HT1080 (cell line): ENCODE measurements around the gene CIAO2A. TPM values are rescaled to one million over a fixed set of nuclear protein-coding genes. Genes with fewer than 3 reads are reported as not detected.

Experiments
- DNase-seq: peaks from one replicate; pipeline ENCODE4 v3.0.0-alpha.2; 2015; ENCODE audit warnings: low read depth
- small RNA-seq: library from RNA; depleted of rRNA; stranded (forward); fragments of <200 nt; gene quantifications from one replicate; pipeline ENCODE3, GENCODE V24; 2014
- total RNA-seq: library from RNA; depleted of rRNA; stranded (reverse); fragments of >200 nt; shearing (Covaris generic); gene quantifications from 2 replicates; pipeline ENCODE4 v1.2.3, GENCODE V29; 2014; rRNA removed

CIAO2A gene
- total RNA-seq, 1 experiment from 2014 or later, result 157 TPM

DNA sequence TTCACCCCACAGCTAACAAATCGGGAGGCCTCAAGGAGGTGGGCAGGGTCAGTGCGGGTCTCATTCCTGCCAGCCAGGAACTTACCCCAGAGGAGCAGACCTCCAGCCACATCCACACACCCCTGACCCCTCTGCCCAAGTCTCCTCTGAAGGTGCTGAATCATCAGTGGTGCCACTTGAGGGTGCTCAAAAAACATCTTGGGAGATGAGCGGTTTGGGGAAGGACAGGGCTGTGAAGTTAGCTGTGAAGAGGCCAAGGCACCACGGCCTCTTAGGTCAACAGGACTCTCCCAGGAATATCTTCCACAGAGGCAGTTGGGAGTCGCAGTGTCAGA is 48.6 kb downstream of the CIAO2A start:
- no peak for DNase-seq

DNA sequence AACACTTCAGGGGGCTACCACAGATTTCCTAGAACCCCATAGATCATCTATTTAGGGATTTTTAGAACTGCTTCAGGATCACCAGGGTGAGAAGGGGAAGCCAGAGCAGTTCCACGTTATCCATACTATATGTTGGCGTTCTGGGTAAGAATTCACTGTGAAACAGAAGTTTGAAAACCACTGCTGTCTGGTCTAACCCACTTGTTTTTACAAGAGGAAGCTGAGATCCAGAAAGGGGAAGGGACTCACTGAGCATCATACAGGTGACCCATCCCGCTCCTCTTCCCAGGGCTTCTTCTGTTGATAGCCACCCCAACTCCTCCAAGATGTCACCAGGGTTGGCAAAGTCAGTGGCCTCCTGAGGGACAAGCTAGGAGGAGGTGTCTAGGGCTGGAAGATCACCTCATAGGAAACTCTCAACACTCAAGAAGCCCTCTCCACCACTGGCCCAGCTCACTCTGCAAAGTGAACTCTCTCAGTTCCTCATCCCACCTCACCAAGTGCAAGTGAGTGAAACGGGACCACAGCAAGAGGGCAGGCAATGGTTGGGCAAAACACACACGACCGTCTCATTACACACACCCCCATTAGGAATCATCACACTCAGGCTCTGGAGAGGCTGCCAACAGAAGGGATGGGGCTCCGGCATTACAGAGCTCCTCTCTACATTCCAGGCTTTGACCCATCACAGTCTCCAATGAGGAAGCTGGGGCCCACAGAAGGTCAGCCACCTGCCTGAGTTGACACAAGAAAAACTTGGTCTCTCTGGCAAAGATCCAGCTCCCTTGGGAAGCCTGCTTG is 49.1 kb downstream of the CIAO2A start:
- no peak for DNase-seq

DNA sequence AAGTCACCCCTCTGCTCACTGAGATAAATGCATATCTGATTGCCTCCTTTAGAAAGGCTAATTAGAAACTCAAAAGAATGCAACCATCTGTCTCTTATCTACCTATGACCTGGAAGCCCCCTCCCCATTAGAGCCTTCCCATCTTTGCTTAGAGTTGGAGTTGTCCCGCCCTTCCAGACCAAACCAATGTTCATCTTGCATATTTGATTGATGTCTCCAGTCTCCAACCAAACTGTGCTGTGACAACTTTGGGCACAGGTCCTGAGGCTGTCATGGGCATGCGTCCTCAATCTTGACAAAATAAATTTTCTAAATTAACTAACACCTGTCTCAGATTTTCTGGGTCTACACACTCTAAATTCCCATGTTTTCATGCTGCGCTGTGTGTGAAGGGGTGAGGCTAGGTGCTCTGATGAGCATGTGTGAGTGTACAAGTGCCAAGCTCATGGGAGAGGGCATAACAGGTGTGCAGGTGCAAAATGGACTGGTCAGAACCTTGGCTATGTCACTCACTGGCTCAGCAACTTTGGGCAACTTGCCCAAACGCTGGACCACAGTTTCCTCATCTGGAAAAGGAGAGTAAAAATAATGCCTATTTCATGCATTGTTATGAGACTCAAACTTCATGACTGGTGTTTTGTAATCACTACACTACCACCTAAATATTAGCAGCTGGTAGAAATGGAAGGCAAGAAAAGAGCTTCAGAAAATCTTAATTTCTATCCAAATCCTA is 54.6 kb downstream of the CIAO2A start:
- no peak for DNase-seq

DNA sequence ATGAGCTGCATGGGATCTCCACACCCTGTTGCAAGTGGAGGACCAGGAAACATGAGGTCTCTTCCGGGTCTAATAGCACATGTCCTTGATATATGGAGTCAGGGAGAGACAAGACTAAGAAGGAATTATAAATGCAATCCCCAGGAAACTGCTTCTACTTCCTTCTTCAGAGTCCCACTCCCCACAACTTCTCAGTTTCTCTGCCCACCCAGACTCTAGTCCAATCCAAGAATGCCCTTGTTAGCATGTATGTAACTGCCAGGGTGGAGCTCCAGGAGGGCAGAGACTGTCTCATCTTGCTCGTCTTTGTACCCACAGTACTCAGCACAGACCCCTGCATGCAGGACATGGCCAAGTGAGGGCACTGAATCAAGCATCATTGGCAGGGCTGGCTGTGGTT is 55.7 kb downstream of the CIAO2A start:
- no peak for DNase-seq

DNA sequence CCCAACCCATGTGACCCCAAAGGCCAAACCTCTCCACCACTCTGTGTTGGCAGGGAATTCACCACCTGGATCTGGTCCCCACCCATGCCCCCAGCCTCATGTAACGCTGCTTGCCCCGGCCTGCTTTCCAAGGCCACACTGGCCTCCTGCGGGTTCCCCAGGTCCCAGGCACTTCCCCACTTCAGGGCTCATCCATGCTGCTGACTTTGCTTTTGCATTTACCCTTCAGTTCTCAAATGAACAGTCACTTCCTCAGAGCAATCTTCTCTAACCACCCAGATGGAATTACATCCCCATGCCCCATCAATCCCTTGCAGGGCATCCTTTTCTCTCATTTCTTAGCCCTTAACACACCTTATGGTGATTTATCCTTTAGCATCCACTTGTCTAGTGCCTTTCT is 56.5 kb downstream of the CIAO2A start:
- DNase-seq, result no peak

DNA sequence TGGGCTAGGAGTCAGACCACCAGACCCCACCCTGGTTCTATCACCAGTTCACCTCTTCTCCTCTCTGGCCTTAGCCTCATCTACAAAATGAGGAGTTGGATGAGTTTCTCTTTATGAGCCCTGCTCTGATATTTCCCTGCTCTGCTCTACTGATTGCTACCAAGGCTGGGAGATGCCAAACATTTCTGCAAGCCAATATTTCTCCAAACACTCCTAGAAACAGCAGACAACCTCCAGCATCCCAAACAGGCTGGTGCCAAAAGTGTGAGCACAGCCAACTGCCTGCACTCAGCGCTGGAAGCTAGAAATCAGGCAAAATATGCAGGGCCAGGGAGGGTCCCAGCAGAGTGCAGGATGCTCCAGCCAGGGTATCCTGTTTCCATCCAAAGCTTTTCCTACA is 58.1 kb downstream of the CIAO2A start:
- no peak for DNase-seq

GRCh38 chr15:64034519-64034918 is 59.1 kb downstream of the CIAO2A start:
- no peak for DNase-seq

DNA sequence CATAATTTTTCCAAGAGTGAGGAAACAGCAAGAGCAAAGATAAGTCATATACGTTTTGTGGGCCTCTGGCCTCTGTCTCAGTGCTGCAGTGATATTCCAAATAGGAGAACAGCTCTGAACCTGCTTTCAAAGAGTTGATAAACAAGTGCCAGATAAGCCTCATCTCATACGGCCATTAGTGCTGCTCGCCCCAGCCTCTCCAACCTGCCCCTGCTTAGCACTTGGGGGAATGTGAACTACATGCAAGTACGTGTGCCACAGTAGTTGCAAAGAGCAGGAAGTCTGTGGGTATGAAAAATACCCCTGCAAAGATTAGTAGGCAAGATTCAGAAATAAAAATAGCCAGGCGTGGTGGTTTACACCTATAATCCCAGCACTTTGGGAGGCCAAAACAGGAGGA is 61.3 kb downstream of the CIAO2A start:
- no peak for DNase-seq

DNA sequence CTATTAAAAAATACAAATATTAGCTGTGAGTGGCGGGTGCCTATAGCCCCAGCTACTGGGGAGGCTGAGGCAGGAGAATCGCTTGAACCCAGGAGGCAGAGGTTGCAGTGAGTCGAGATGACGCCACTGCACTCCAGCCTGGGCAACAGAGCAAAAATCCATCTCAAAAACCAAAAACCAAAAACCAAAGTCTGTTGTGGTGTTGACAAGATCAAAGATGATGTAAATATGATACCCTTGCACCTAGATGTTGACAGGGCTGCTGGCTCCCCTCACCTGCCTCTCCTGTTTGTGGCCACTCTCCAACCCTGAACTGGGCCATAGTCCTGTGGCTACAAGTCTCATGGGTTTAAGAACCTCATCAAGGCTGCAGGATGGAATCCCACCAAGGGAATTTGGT is 63.5 kb downstream of the CIAO2A start:
- no peak for DNase-seq

DNA sequence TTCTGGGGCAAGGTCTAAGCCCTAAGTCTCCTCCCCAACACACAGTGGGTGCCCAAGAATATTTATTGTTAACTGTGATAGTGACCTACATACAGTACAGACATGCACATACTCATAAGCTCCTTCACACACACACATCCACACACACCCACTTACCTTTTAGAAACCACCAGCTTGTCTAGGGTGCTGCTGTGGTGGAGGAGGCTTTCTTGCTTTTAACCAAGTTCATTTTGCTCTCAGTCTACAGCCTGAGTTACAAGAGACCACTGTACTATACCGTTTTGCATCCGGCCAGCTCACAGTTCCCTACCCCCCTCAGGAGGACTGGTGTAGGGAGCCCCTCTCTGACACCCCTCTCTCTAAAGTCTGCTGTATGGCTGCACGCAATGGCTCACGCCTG is 64.0 kb downstream of the CIAO2A start:
- no peak for DNase-seq

- no peak for DNase-seq
Measured at GRCh38 chr15:64029110-64029509, 64.5 kb downstream of the CIAO2A start.

DNA sequence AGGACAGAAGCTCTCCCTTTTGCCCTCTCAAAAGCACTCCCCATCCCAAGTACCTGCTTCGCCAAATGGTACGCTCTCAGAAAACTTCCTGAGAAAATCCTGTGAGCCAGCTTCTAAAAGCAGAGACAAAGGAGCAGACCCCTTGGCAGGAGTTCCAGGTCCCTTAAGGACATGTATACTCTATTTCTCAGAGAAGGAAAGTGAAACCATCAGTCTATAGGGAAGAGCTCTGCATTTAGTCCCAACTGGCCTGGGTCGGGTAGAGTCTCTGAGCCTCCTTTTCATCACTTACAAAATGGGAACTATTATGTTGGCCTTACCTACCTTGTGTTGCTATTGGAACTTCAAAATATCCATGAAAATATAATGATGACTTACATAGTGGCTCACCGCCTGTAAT is 67.0 kb downstream of the CIAO2A start:
- DNase-seq, result no peak

- DNase-seq, result no peak
Measured at GRCh38 chr15:64024172-64025050, 69.2 kb downstream of the CIAO2A start.

GRCh38 chr15:64023220-64023619 is 70.4 kb downstream of the CIAO2A start:
- DNase-seq, result no peak

- no peak for DNase-seq
Measured at GRCh38 chr15:64022571-64022970, 71.1 kb downstream of the CIAO2A start.

Small RNAs within 50 kb of the gene (small RNA-seq; reads per million reads assigned to genes)
- not detected for gene RF00019

Other genes starting within 250 kb of the CIAO2A start
- 0.43 TPM in 1 of 2 replicates, not detected in the other for gene DAPK2, start 47.4 kb downstream of the CIAO2A start, total RNA-seq
- gene SNX1, start 2.1 kb upstream of the CIAO2A start, total RNA-seq, result 37.9 and 48.0 TPM in 2 replicates
- 2.3 TPM in 2 replicates for gene SNX22, start 57.9 kb upstream of the CIAO2A start, total RNA-seq
- 499 and 546 TPM in 2 replicates for gene PPIB, start 69.2 kb upstream of the CIAO2A start, total RNA-seq